Fibroblast of lung (primary cell): ENCODE measurements around the gene ITPK1. TPM values are rescaled to one million over a fixed set of nuclear protein-coding genes. Genes with fewer than 3 reads are reported as not detected.

Experiments
- DNase-seq, 2 donors: peaks; one replicate each; pipeline versions ENCODE4 v3.0.0 to v3.0.0-alpha.2; 2010; ENCODE audit warnings: low read depth in 2 of 2
- H2AFZ ChIP-seq: 2 replicates; pipeline ENCODE4 v1.5.1; 2012; ENCODE audit warnings: low read length, control low read depth, inconsistent platforms
- H3K27ac ChIP-seq: 2 replicates; pipeline ENCODE4 v1.5.1; 2011; ENCODE audit warnings: low read length, control low read depth; ENCODE audit not compliant: insufficient read depth
- H3K27me3 ChIP-seq: 2 replicates; pipeline ENCODE4 v1.5.1; 2011; ENCODE audit warnings: mild to moderate bottlenecking, low read length; ENCODE audit not compliant: control insufficient read depth, insufficient read depth
- H3K36me3 ChIP-seq: 2 replicates; pipeline ENCODE4 v1.5.1; 2011; ENCODE audit warnings: low read length; ENCODE audit not compliant: control insufficient read depth, insufficient read depth
- H3K4me1 ChIP-seq: 2 replicates; pipeline ENCODE4 v1.5.1; 2011; ENCODE audit warnings: low read length; ENCODE audit not compliant: control insufficient read depth, insufficient read depth; ENCODE audit errors: extremely low read depth
- H3K4me2 ChIP-seq: 2 replicates; pipeline ENCODE4 v1.5.1; 2011; ENCODE audit warnings: low read length, control low read depth; ENCODE audit not compliant: insufficient read depth; ENCODE audit errors: extremely low read depth
- H3K4me3 ChIP-seq, 4 experiments: fragments of 200-600 bp in 1 of 4; sonication (generic) in 1 of 4; replicated peaks in 1 of 4; 2 replicates each; pipeline ENCODE4 v1.5.1; 2011 to 2016; ENCODE audit warnings: low read length in 4 of 4, low read depth in 3 of 4, mild to moderate bottlenecking in 3 of 4, control low read depth in 2 of 4, inconsistent platforms in 1 of 4, mixed read lengths in 1 of 4; ENCODE audit not compliant: insufficient read depth in 1 of 4; ENCODE audit errors: control extremely low read depth in 1 of 4
- H3K79me2 ChIP-seq: 2 replicates; pipeline ENCODE4 v1.5.1; 2012; ENCODE audit warnings: mild to moderate bottlenecking, low read length, inconsistent platforms; ENCODE audit not compliant: control insufficient read depth, insufficient read depth
- H3K9ac ChIP-seq: 2 replicates; pipeline ENCODE4 v1.5.1; 2011; ENCODE audit warnings: mild to moderate bottlenecking, low read length, control low read depth; ENCODE audit not compliant: insufficient read depth
- H3K9me3 ChIP-seq: 2 replicates; pipeline ENCODE4 v1.5.1; 2012; ENCODE audit warnings: low read depth, low read length; ENCODE audit not compliant: control insufficient read depth, insufficient read depth
- H4K20me1 ChIP-seq: 2 replicates; pipeline ENCODE4 v1.5.1; 2011; ENCODE audit warnings: low read length; ENCODE audit not compliant: control insufficient read depth, insufficient read depth; ENCODE audit errors: extremely low read depth
- CTCF ChIP-seq, 2 donors: IDR thresholded peaks in 1 of 2; conservative IDR thresholded peaks in 1 of 2; 1 replicate in 1 of 2; 2 replicates in 1 of 2; pipeline ENCODE4 v1.5.1; 2011 to 2012; ENCODE audit warnings: low read length in 2 of 2, control low read depth in 1 of 2, inconsistent platforms in 1 of 2, low read depth in 1 of 2, mild to moderate bottlenecking in 1 of 2
- EZH2 ChIP-seq: IDR thresholded peaks from 2 replicates; pipeline ENCODE4 v1.5.1; 2012; ENCODE audit warnings: low read length, control low read depth, mild to moderate bottlenecking; ENCODE audit errors: missing control alignments
- polyA plus RNA-seq, 2 donors: library from polyadenylated mRNA; depleted of rRNA in 1 of 2; stranded (reverse) in 1 of 2; unstranded in 1 of 2; fragments of >200 nt; gene quantifications; 2 replicates each; pipeline ENCODE4 v1.2.1, GENCODE V29; 2011 to 2012; ENCODE audit warnings: missing spikeins in 1 of 2
- total RNA-seq: library from RNA; depleted of rRNA; stranded (reverse); fragments of >200 nt; gene quantifications from 2 replicates; pipeline ENCODE4 v1.2.1, GENCODE V29; 2014

The ITPK1 gene
- total and polyA plus RNA-seq, 2 donors (not counting 1 experiment from before 2014, with no cell fraction given), result 9.2 to 23.1 TPM

- Histone ChIP-seq H3K4me2 (no peak overlapping the region), H3K27ac (peak overlapping the region; percentile 38), H3K79me2 (no peaks in the 10 kb centered on the region), H3K36me3 (no peaks in the 10 kb centered on the region), H2AFZ (no peak overlapping the region), H3K9me3 (no peaks in the 10 kb centered on the region), H3K4me3 (no peak overlapping the region), H3K4me1 (peaks cover 12% of the 10 kb centered on the region), H3K9ac (peak overlapping the region; percentile 37), H3K27me3 (no peaks in the 10 kb centered on the region), H4K20me1 (no peaks in the 10 kb centered on the region)
- DNase-seq, result peak; percentile 18 to 28
- no peak for TF ChIP-seq CTCF (conservative IDR thresholded peaks at IDR 0.05 in 1 of 2, IDR thresholded peaks at IDR 0.05 in 1 of 2; ENCODE audit: low read depth in 1 of 2, low read length in 2 of 2)
- TF ChIP-seq EZH2, result no peak
Observed at GRCh38 chr14:93036652-93037345, 78.9 kb downstream of the ITPK1 start.

GRCh38 chr14:93035917-93036651 is 79.6 kb downstream of the ITPK1 start:
- H3K4me2 ChIP-seq, result no peak overlapping the region
- H3K27ac ChIP-seq, result peak overlapping the region; percentile 38
- no peak overlapping the region for H2AFZ ChIP-seq
- peak; percentile 34 to 57 for DNase-seq
- H3K79me2 ChIP-seq, result no peaks in the 10 kb centered on the region
- no peaks in the 10 kb centered on the region for H3K36me3 ChIP-seq
- H3K4me1 ChIP-seq, result peaks cover 12% of the 10 kb centered on the region
- H3K9ac ChIP-seq, result peak overlapping the region; percentile 20
- no peaks in the 10 kb centered on the region for H3K9me3 ChIP-seq
- no peaks in the 10 kb centered on the region for H3K27me3 ChIP-seq
- H4K20me1 ChIP-seq, result no peaks in the 10 kb centered on the region
- TF ChIP-seq CTCF (conservative IDR thresholded peaks at IDR 0.05 in 1 of 2, IDR thresholded peaks at IDR 0.05 in 1 of 2; ENCODE audit: low read depth in 1 of 2, low read length in 2 of 2), result no peak
- TF ChIP-seq EZH2, result no peak
- H3K4me3 ChIP-seq, result no peak overlapping the region

- DNase-seq, result no peak
- H3K4me1 ChIP-seq, result peaks cover 12% of the 10 kb centered on the region
- no peaks in the 10 kb centered on the region for H3K27me3 ChIP-seq
- no peak overlapping the region for H3K9ac ChIP-seq
- H2AFZ ChIP-seq, result no peak overlapping the region
- no peak for TF ChIP-seq CTCF (conservative IDR thresholded peaks at IDR 0.05 in 1 of 2, IDR thresholded peaks at IDR 0.05 in 1 of 2; ENCODE audit: low read depth in 1 of 2, low read length in 2 of 2)
- no peak for TF ChIP-seq EZH2
- H3K27ac ChIP-seq, result no peak overlapping the region
- no peaks in the 10 kb centered on the region for H4K20me1 ChIP-seq
- no peaks in the 10 kb centered on the region for H3K36me3 ChIP-seq
- no peak overlapping the region for H3K4me2 ChIP-seq
- H3K79me2 ChIP-seq, result no peaks in the 10 kb centered on the region
- H3K9me3 ChIP-seq, result no peaks in the 10 kb centered on the region
- no peak overlapping the region for H3K4me3 ChIP-seq
Observed at GRCh38 chr14:93035585-93035916, 80.2 kb downstream of the ITPK1 start.
